DMS153 treated with DMSO at 0.1 percent for 48 hours (cell line): ENCODE results near the gene LIPE.
"Not testable (repeated sequence)": the region's sequence is repeated elsewhere in the genome, so short reads cannot be mapped to it uniquely, and the experiment has no call there.

ENCODE experiments used
- DNase-seq: peaks from one replicate; lab custom pipeline; 2025; ENCODE audit not compliant: unreplicated experiment; lab: John Stamatoyannopoulos, UW

Gene LIPE

DNA sequence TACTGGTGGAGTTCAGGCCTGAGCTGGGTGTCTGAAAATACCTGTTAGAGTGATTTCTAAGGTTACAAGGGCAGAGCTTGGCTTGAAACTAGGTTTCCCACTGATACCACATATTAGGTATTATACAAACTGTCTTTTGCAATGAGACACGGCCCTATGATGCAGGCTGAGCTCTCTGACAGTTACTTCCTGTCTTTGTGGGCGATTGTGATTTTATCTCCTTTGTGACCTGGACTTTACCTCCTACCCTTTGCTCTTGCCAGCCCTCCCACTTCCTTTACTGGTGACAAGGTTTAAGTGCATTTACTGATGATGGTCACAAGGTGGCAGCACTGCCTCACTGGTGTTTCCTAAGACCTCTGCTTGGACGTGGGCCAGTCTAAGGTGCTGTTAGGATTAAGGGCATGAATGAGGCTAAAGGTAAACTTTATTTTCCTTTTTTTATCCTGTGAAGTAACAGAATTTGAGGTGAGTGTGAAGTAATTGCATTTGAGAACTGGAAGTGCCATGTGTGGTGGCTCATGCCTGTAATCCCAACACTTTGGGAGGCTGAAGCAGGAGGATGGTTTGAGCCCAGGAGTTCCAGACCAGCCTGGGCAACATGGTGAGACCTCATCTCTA is 23.2 kb upstream of the LIPE start:
- DNase-seq = peak; percentile 89

DNA sequence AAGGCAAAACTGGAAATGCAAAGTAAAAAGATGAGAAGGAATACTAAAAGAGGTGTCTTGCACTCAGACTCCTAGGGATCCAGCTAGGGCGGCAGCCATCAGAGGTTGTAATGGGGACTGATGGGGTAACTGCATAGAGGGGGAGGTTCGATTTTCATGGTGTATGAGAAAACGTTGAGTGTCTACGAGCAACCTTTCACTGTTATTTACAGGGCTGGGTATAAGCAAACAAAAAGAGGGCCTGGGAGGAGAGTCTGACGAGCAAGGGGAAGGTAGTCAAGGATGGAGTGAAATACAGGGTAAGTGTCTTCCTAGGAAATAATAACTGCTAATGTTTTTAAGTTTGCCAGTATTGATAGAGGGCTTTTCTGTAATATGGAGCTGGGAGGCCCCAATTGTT is 21.1 kb upstream of the LIPE start:
- not testable (repeated sequence) for DNase-seq

- DNase-seq = no peak
Measured at GRCh38 chr19:42445948-42446347, 18.8 kb upstream of the LIPE start.

GRCh38 chr19:42443944-42444398 is 16.8 kb upstream of the LIPE start:
- no peak for DNase-seq

- DNase-seq = no peak
Measured at GRCh38 chr19:42442833-42443232, 15.6 kb upstream of the LIPE start, which contains the start of gene CXCL17. TSS of gene CXCL17 (minus strand) at chr19:42442946. CDS start at chr19:42442832, 114 bp downstream.

DNA sequence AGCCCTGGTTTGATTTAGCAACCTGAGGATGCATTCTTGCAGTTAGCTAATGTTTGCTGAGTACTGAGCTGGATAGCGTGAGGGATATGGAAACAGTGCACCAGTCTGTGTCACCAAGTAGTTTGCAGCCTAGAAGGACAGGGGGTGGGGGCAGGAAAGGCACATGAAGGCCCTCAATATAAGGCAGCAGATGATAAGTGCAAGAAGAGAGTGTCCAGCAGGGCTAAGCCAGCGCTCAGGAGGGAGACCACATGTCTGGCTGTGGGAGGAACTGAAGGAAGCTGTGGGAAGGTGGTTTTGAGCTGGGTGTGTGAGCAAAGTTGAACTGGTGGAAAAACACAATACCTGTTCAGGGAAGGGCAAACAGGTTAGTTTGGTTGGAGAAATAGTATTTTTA is 13.9 kb upstream of the LIPE start:
- DNase-seq = no peak

GRCh38 chr19:42440357-42441048 is 13.3 kb upstream of the LIPE start:
- peak; percentile 30 for DNase-seq

- DNase-seq = no peak
Measured at GRCh38 chr19:42436006-42436405, 8.8 kb upstream of the LIPE start.

DNA sequence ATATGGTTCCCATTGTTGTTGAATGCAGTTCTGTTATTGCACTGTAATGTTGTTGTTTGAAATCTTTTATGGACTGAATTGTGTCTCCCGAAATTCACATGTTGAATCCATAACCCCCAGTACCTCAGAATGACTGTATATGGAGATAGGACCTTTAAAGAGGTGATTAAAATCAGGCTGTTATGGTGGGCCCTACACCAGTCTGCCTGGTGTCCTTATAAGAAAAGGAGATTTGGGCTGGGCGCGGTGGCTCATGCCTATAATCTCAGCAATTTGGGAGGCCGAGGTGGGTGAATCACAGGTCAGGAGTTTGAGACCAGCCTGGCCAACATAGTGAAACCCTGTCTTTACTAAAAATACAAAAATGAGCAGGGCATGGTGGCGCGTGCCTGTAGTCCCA is 8.1 kb upstream of the LIPE start:
- DNase-seq = no peak

GRCh38 chr19:42433503-42434260 is 6.5 kb upstream of the LIPE start:
- peak; percentile 35 for DNase-seq

- no peak for DNase-seq
Measured at GRCh38 chr19:42431486-42431885, 4.3 kb upstream of the LIPE start.

- no peak for DNase-seq
Measured at GRCh38 chr19:42428676-42429075, 1.5 kb upstream of the LIPE start.

GRCh38 chr19:42426643-42427042 is 545 bp downstream of the LIPE start:
- peak; percentile 30 for DNase-seq

- DNase-seq = no peak
Measured at GRCh38 chr19:42424712-42425131, 2.5 kb downstream of the LIPE start.

GRCh38 chr19:42424345-42424707 is 2.9 kb downstream of the LIPE start:
- no peak for DNase-seq

DNA sequence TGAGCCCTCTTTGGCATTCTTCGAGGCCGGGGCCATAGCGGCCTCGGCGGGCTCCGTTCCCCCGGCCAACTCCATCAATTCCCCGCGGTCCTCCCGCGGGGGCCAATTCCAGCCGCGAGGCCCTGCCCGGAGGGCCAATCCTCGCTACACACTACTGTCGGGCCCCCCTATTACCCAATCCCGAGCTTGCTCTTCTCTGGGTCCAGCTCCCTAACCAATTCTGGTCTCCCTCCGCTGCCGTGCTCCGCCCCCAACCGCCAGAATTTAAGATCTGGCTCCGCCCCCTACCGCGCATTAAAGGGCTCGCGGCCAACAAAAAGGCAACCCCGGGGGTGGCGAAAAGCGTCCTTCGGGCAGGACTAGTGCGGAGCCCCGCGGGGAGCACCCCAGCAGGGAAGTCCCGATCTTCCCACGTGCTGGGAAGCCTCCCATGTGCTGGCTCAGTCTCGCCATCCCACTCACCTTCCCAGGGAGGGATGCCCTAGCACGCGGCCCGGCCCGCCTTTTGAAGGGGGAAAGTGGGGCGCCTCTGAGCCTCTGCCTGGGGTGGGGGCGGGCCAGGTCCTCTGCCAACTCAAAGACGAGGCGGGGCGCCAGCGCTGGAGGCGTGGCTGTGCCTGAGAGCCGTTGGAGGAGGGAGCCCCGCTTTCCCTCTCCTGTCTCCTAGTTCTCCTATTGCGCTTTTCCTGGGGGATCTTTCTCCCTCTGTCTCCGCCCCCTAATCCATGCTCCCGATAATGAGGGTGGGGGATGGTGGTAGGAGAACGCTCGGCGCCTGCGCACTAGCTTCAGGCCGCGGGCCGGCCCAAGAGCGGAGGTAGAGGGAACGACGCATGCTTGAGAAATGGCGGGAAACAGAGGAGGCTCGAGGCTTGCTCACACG is 3.5 kb downstream of the LIPE start:
- DNase-seq = peak; percentile 91

DNA sequence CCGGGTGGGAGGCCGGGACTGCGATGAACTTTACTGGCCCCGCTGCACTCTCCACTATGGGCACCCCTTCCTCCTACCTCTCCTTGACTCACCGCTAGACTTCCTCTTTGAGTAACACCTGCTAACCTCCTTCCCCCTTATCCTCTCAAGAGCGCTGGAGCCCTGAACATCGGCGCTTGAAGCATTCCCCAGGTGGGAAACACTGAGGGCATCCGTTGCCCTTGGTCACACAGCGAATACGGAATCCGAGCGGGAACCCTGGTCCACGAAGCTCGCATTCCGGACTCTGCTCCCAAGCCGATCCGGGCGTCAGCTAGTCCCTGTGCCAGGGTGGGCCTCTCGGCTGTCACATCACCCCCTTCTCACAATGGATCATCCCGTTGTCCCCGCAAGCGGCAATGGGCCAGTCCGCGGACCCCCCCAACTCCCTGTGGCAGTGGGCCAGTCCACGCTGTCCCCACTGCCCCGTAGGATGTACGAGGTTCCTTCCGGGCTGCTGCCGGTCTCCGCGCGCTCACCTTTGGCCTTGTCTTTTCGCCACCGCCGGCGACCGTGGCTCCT is 4.2 kb downstream of the LIPE start:
- no peak for DNase-seq

- DNase-seq = no peak
Measured at GRCh38 chr19:42422092-42422900, 4.9 kb downstream of the LIPE start.

DNA sequence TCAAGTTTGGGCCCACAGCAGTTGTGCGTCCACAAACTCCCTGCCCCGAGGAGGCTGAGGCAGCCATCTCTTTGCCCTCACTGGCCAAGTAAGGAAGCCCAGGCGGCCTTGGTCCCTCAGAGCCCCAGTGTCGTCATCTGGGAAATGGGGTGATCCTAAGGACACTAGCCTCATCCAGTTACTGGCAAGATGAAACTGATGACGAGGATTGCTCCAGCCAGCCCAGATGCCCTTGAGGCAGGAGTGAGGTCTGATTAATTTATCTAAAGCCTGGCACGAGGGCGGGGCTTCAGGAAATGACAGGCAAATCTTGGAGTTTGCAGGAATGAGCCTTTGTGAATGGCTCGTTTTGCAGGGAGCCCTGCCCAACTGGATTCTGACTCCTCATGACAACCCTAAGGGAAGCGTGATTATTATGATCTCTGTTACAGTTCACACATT is 5.6 kb downstream of the LIPE start:
- no peak for DNase-seq

GRCh38 chr19:42421101-42421500 is 6.1 kb downstream of the LIPE start:
- DNase-seq = no peak
